ENCODE measurements around the gene ZNRF1.

The ZNRF1 gene

GRCh38 chr16:75028544-75029135 is 29.8 kb downstream of the ZNRF1 start:
- no peak for DNase-seq

- DNase-seq = no peak
Measured at GRCh38 chr16:75029854-75030253, 31.0 kb downstream of the ZNRF1 start.

- no peak for DNase-seq
Measured at GRCh38 chr16:75032655-75033054, 33.8 kb downstream of the ZNRF1 start.

DNA sequence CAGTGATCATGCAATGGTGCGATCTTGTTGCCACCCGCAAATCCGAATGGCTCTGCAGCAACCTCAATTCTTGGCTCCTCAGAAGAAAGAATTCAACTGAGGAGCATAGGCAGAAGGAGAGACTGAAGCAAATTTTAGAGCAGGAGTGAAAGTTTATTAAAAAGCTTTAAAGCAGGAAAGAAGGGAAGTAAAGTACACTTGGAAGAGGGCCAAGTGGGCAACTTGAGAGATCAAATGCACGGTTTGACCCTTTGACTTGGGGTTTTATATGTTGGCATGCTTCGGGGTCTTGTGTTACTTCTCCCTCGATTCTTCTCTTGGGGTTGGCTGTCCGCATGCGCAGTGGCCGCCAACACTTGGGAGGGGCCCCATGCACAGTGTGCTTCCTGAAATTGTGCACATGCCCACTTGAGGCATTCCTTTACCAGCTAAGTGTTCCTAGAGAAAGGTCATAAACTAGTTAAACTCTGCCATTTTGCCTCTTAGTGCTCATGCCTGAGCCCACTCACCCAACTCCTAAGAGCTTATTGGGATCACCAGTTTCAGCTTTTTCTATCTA is 36.7 kb downstream of the ZNRF1 start:
- no peak for DNase-seq

- no peak for DNase-seq
Measured at GRCh38 chr16:75038036-75038858, 39.4 kb downstream of the ZNRF1 start.

DNA sequence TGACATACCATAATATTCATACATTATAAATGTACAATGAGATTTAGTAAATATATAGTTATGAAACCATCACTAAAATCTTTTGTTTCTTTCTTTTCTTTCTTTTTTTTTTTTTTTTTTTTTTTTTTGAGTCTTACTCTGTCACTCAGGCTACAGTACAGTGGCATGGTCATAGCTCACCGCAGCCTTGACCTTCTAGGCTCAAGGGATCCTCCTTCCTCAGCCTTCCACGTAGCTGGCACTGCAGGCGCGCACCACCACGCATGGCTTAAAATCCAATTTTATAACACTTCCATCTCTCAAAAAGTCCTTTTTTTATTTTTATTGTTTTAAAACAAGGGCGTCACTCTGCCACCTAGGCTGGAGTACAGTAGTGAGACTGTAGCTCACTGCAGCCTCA is 41.1 kb downstream of the ZNRF1 start:
- DNase-seq = no peak

- DNase-seq = no peak
Measured at GRCh38 chr16:75042426-75043174, 43.8 kb downstream of the ZNRF1 start.

DNA sequence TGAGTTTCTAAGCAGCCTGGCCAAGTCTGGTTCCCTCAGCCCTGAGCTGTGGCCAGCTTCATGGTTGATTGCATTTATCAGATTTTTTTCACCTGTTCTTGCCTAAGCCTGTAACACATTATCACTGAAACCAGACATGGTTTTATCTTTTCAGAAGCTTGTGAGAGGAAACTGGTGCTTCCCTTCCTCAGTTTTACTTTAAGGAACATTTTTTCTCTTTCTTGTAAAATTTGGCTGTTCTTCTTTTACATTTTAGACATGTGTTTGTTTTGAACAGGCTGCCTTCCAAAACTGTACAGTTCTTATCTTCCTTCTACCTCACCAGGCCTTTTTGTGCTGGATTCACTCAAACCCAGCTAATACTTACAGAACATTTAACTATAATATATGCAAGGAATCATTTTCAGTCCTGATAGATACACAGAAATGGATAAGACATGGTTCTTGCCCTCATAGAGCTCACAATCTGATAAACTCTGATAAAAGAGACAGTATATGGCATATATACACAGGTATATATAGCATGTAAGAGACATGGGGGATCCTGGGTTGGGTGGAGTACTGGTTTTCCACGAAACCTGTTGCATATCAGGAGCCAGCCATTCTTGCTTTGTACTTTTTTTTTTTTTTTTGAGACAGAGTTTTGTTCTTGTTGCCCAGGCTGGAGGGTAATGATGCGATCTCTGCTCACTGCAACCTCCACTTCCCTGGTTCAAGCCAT is 44.5 kb downstream of the ZNRF1 start:
- no peak for DNase-seq

- DNase-seq = no peak
Measured at GRCh38 chr16:75044800-75045361, 46.1 kb downstream of the ZNRF1 start.

DNA sequence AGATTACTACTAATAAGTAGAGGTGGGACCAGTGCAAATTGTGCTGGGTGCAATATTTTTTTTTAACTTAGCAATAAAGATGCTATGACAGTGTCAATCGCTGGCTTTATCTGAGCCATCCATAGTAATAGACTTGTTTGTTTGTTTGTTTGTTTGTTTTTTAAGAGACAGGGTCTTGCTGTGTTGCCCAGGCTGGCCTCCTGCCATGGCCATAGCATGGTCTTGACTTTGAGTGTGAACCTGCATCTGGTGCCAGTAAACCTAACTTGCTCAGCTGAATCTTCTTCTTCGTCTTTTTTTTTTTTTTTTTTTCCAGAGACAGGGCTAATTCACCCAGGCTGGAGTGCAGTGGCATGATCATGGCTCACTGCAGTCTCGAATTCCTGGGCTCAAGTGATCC is 46.6 kb downstream of the ZNRF1 start:
- DNase-seq = no peak

- DNase-seq = no peak
Measured at GRCh38 chr16:75048054-75048453, 49.2 kb downstream of the ZNRF1 start.

DNA sequence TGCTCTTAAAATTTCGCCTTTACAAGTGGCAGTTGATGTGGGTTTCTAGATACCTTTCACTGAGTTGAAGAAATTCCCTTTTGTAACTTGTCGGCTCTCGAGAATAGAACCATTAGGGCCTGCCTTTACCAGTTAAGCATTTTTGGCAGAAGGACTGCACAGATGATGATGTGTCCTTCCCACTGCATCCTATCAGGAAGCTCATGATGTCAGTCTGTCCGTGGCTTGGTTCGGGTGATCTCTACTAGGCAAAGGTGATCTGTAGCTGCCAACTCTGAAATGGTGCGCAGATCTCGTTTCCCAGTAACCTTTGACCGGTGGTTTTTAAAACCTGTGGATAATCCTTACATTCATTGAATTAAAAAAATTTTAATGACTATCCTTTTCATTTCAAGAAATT is 49.7 kb downstream of the ZNRF1 start:
- DNase-seq = no peak

- no peak for DNase-seq
Measured at GRCh38 chr16:75052481-75053202, 53.8 kb downstream of the ZNRF1 start.

DNA sequence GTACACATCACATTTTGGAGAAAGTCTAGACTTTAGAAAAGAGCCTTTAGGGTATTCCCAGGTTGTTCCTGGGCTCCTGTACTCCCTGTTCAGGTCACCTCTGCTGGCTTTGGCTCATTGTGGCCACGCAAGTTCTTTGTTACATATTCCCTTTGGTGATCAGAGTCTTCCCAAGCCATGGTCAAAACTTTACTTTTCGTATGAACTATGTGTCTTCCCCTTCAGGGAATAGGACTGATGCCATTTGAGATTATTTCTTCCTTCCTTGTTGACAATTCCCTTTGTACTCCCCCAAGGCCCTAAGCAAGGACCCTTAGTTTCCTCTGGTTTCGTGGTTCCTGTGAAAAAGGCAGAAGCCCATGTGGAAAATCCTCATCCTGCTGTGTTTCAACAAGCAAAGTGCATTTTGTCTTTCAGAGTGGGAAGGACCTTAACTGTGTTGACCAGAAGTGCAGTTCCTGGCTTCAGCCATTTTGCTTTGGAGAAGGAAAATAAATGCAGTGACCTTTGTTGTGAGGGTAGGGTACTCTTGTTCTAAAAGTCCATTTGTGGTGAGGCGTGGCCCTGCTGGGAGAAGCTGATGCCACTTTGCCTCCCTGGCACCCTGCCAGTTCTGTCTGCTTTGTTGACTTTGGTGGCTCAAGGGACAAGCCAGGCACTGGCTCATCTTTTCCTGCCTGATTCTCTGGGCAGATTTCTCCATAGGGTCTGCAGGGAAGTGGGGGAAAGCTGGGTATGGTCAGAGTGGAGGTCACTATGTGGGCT is 55.1 kb downstream of the ZNRF1 start:
- no peak for DNase-seq

DNA sequence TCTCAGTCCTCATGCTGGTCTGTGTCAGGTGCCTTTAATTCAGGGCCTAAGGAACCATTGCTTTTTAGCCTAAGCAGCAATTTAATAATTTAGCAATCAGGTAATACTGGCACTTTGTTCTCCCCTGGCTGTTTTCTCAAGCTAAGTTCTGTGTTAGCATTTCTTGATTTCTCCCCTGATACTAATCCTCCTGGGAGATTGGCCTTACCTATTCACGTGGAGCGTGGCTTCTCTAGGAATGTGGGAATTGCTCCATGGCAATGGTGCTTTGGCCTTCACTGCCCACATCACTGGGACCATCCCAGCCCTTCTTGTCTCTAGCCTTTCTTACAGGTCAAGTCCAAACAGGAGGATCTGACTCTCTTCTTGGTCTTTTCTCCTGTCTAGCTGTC is 55.7 kb downstream of the ZNRF1 start:
- DNase-seq = no peak

DNA sequence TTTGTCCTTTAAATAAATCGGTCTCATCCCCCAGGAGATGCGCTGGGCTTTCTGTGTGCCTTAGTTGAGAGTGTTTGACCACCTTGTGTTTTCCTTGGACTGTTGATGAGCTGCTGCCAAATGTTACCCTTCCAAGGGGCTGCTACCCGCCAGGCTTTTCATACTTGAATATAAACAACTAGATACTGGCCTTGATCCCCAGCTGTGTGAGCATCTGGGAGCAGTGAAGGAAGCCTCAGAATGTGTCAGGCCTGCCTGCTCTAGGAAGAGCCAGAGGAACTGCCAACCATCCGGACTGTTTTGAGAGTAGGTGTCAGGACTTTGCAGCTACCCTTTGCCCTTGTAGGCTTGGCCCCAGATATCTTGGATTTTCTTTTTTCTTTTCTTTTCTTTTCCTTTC is 60.0 kb downstream of the ZNRF1 start:
- DNase-seq = no peak

DNA sequence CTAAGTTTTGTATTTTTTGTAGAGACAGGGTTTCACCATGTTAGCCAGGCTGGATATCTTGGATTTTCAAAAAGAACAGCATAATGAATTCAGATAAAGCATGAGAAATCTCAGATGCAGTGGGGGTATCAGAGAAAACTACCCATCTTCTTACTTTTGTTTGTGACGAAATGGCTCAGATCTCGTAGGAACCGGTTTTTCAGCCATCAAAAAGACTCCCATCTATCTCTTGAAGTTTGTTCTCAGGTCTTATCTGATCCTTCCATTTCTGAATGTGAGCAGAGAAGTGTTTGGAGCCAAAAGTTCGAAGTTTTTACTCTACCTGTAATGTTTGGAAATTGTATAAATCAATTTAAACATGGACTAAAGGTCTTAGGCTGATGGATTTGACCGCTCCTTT is 60.6 kb downstream of the ZNRF1 start:
- no peak for DNase-seq

- no peak for DNase-seq
Measured at GRCh38 chr16:75060723-75061122, 61.9 kb downstream of the ZNRF1 start.

GRCh38 chr16:75061669-75062068 is 62.8 kb downstream of the ZNRF1 start:
- DNase-seq = no peak

- DNase-seq = no peak
Measured at GRCh38 chr16:75062135-75062975, 63.5 kb downstream of the ZNRF1 start.
